Neural cell (in vitro differentiated cells): ENCODE measurements around the gene KLHL30. TPM values are rescaled to one million over a fixed set of nuclear protein-coding genes. Genes with fewer than 3 reads are reported as not detected.

Experiments
- H2AFZ ChIP-seq: fragments of 200-600, 300-800 bp; sonication (generic), shearing (Covaris generic); 2 replicates; pipeline ENCODE4 v1.6.0; 2014; ENCODE audit warnings: low read depth, mild to moderate bottlenecking, antibody characterized with exemption, low read length, moderate library complexity
- H3F3A ChIP-seq: fragments of 200-600 bp; shearing (Covaris generic); 2 replicates; pipeline ENCODE4 v1.6.1; 2016; ENCODE audit warnings: mild to moderate bottlenecking, moderate library complexity, mixed read lengths, antibody characterized with exemption, low read length; ENCODE audit not compliant: insufficient read depth, poor library complexity, severe bottlenecking
- H3K27ac ChIP-seq: fragments of 200-600, 300-800 bp; sonication (generic), shearing (Covaris generic); 2 replicates; pipeline ENCODE4 v1.5.1; 2014; ENCODE audit warnings: mild to moderate bottlenecking, low read length, moderate library complexity
- H3K27me3 ChIP-seq: fragments of 300-800, 200-600 bp; sonication (generic), shearing (Covaris generic); 2 replicates; pipeline ENCODE4 v1.6.0; 2014; ENCODE audit warnings: mild to moderate bottlenecking, low read depth, low read length, moderate library complexity; ENCODE audit not compliant: insufficient read depth
- H3K36me3 ChIP-seq: fragments of 300-800, 200-600 bp; sonication (generic), shearing (Covaris generic); 2 replicates; pipeline ENCODE4 v1.5.1; 2014; ENCODE audit warnings: mild to moderate bottlenecking, antibody characterized with exemption, low read length, moderate library complexity; ENCODE audit not compliant: insufficient read depth
- H3K4me2 ChIP-seq: fragments of 300-800, 200-600 bp; sonication (generic), shearing (Covaris generic); 2 replicates; pipeline ENCODE4 v1.6.0; 2014; ENCODE audit warnings: mild to moderate bottlenecking, low read length
- H3K4me3 ChIP-seq: fragments of 300-800, 200-600 bp; sonication (generic), shearing (Covaris generic); 2 replicates; pipeline ENCODE4 v1.5.1; 2014; ENCODE audit warnings: mild to moderate bottlenecking, low read length, moderate library complexity
- H3K79me2 ChIP-seq: fragments of 200-600 bp; shearing (Covaris generic); replicated peaks from 2 replicates; pipeline ENCODE4 v1.6.0; 2014; ENCODE audit warnings: mild to moderate bottlenecking, low read length, moderate library complexity; ENCODE audit not compliant: insufficient read depth
- H3K9ac ChIP-seq: fragments of 300-800, 200-600 bp; sonication (generic), shearing (Covaris generic); 2 replicates; pipeline ENCODE4 v1.6.1; 2016; ENCODE audit warnings: mild to moderate bottlenecking, low read length, mixed read lengths
- H3K9me2 ChIP-seq: fragments of 200-600 bp; shearing (Covaris generic); 2 replicates; pipeline ENCODE4 v1.6.1; 2016; ENCODE audit warnings: mild to moderate bottlenecking, low read length, mixed read lengths; ENCODE audit not compliant: insufficient read depth
- H3K9me3 ChIP-seq: fragments of 200-600, 300-800 bp; sonication (generic), shearing (Covaris generic); 2 replicates; pipeline ENCODE4 v1.6.1; 2016; ENCODE audit warnings: mild to moderate bottlenecking, mixed run types, low read length, moderate library complexity, mixed read lengths
- H4K20me1 ChIP-seq: fragments of 200-600 bp; shearing (Covaris generic); 2 replicates; pipeline ENCODE4 v1.6.1; 2016; ENCODE audit warnings: mild to moderate bottlenecking, mixed run types; ENCODE audit not compliant: insufficient read depth
- CTCF ChIP-seq: fragments of 450-650 bp; IDR thresholded peaks from 2 replicates; pipeline ENCODE4 v1.5.1; 2014; ENCODE audit warnings: antibody characterized with exemption, mild to moderate bottlenecking, moderate library complexity; ENCODE audit not compliant: poor library complexity, severe bottlenecking
- EP300 ChIP-seq: fragments of 450-650 bp; conservative IDR thresholded peaks from 2 replicates; pipeline ENCODE4 v1.6.1; 2014; ENCODE audit warnings: antibody characterized with exemption, mild to moderate bottlenecking, moderate library complexity; ENCODE audit not compliant: poor library complexity, severe bottlenecking
- EZH2 ChIP-seq: fragments of 200-600, 300-800 bp; shearing (Covaris generic), sonication (generic); IDR thresholded peaks from 2 replicates; pipeline ENCODE4 v1.6.1; 2014; ENCODE audit warnings: antibody characterized with exemption, low read length, borderline replicate concordance, mild to moderate bottlenecking; ENCODE audit not compliant: insufficient read depth, poor library complexity, severe bottlenecking
- MXI1 ChIP-seq: fragments of 450-650 bp; conservative IDR thresholded peaks from 2 replicates; pipeline ENCODE4 v1.6.1; 2014; ENCODE audit warnings: antibody characterized with exemption, mild to moderate bottlenecking; ENCODE audit not compliant: poor library complexity, severe bottlenecking
- POLR2AphosphoS5 ChIP-seq: IDR thresholded peaks from 2 replicates; pipeline ENCODE4 v1.6.1; 2012
- RAD21 ChIP-seq: fragments of 450-650 bp; conservative IDR thresholded peaks from 2 replicates; pipeline ENCODE4 v1.6.1; 2014; ENCODE audit warnings: antibody characterized with exemption, mild to moderate bottlenecking, moderate library complexity
- SMC3 ChIP-seq: fragments of 450-650 bp; conservative IDR thresholded peaks from 2 replicates; pipeline ENCODE4 v1.6.1; 2014; ENCODE audit warnings: antibody characterized with exemption, mild to moderate bottlenecking, moderate library complexity; ENCODE audit not compliant: poor library complexity
- TAF1 ChIP-seq: IDR thresholded peaks from 2 replicates; pipeline ENCODE4 v1.6.1; 2012; ENCODE audit warnings: low read depth
- polyA plus RNA-seq: library from polyadenylated mRNA; depleted of rRNA; stranded (reverse); fragments of >200 nt; gene quantifications from 2 replicates; pipeline ENCODE4 v1.2.3, GENCODE V29; 2014
- TF ChIP-seq, protein P1 (sequence below): IDR thresholded peaks from 2 replicates; pipeline ENCODE4 v1.6.1; 2012; ENCODE audit warnings: borderline replicate concordance

The KLHL30 gene
- polyA plus RNA-seq, 1 donor from 2014 or later, result not detected

DNA sequence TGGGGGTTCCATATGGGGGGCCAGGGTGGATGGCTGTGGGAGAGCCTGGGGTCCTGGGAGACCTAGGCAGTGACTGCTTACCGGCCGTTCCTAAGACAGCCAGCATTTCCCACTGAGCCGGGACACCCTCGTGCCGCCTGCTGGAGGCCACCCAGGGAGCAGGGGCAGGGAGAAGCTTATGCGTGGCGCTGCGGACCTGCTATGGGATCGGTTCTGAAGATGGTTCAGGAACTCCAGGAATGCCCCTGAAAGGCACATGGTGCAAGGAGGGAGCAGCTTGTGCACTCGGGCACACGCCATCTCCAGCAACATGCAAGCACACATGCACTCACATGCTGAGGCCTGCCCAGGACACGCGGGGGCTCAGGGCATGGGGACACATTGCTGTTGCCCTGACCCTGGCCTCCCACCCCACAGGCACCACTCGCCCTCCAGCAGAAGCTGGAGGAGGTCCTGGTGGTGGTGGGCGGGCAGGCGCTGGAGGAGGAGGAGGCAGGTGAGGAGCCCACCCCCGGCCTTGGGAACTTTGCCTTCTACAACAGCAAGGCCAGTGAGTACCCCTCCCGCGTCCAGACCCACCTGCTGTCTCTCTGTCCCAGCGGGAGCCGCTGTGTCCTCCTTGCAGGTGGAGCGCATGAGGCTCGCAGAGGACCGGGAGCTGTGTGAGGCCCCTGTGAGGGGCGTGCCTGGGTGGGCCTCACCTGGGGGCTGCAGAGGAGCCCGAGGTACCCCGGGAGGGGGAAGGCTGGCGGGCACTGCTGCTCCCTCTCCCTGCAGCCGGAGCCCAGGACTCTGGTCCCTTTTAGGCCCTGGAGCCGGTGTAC, 4.1 kb downstream of the KLHL30 start:
- Histone ChIP-seq H3F3A (no peaks in the 10 kb centered on the region), H3K27me3 (no peaks in the 10 kb centered on the region), H2AFZ (no peak overlapping the region), H3K36me3 (no peaks in the 10 kb centered on the region), H3K9me2 (no peaks in the 10 kb centered on the region), H3K9ac (no peak overlapping the region), H3K4me2 (no peak overlapping the region), H3K27ac (no peak overlapping the region), H4K20me1 (no peaks in the 10 kb centered on the region), H3K4me3 (no peak overlapping the region), H3K79me2 (no peaks in the 10 kb centered on the region), H3K9me3 (no peaks in the 10 kb centered on the region)
- TF ChIP-seq CTCF (no peak), TAF1 (no peak), RAD21 (no peak), EZH2 (no peak), EP300 (no peak), POLR2AphosphoS5 (no peak), MXI1 (no peak), SMC3 (no peak)
- TF ChIP-seq, protein P1, sequence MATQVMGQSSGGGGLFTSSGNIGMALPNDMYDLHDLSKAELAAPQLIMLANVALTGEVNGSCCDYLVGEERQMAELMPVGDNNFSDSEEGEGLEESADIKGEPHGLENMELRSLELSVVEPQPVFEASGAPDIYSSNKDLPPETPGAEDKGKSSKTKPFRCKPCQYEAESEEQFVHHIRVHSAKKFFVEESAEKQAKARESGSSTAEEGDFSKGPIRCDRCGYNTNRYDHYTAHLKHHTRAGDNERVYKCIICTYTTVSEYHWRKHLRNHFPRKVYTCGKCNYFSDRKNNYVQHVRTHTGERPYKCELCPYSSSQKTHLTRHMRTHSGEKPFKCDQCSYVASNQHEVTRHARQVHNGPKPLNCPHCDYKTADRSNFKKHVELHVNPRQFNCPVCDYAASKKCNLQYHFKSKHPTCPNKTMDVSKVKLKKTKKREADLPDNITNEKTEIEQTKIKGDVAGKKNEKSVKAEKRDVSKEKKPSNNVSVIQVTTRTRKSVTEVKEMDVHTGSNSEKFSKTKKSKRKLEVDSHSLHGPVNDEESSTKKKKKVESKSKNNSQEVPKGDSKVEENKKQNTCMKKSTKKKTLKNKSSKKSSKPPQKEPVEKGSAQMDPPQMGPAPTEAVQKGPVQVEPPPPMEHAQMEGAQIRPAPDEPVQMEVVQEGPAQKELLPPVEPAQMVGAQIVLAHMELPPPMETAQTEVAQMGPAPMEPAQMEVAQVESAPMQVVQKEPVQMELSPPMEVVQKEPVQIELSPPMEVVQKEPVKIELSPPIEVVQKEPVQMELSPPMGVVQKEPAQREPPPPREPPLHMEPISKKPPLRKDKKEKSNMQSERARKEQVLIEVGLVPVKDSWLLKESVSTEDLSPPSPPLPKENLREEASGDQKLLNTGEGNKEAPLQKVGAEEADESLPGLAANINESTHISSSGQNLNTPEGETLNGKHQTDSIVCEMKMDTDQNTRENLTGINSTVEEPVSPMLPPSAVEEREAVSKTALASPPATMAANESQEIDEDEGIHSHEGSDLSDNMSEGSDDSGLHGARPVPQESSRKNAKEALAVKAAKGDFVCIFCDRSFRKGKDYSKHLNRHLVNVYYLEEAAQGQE, result no peak

- Histone ChIP-seq H4K20me1 (no peaks in the 10 kb centered on the region), H3F3A (no peaks in the 10 kb centered on the region), H3K79me2 (no peaks in the 10 kb centered on the region), H3K36me3 (no peaks in the 10 kb centered on the region), H3K9me3 (no peaks in the 10 kb centered on the region), H3K27me3 (no peaks in the 10 kb centered on the region), H3K4me2 (no peak overlapping the region), H3K9me2 (no peaks in the 10 kb centered on the region), H2AFZ (no peak overlapping the region), H3K4me3 (no peak overlapping the region), H3K9ac (no peak overlapping the region), H3K27ac (no peak overlapping the region)
- no peak for TF ChIP-seq EP300
- TF ChIP-seq POLR2AphosphoS5, result no peak
- TF ChIP-seq SMC3, result no peak
These were observed 4.9 kb downstream of the KLHL30 start for GRCh38 chr2:238143239-238143951.
